ENCODE results near the gene ICE2.

The ICE2 gene

DNA sequence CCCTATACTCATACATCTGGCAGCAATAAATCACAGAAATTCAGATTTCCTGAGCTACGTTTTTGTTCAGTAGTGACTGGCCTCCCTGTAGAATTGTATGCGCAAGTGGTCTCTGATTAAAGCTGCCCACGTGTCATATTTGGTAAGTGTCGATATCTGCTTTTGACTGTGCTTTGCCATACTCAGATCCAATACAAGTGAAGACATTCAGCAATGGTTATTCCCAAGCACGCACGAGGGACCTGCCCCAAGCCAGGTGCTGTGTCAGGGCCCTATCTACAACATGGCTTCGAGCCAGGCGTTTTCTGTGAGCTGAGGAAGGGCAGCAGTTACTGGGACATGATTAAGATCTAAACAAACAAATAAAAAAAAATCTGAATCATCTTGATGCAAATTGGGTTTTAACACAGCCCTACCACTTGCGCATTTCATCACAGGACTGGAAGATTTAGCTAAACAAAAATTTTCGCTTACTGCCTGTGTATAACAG, 47.2 kb upstream of the ICE2 start:
- Histone ChIP-seq H2AFZ (ENCODE audit: low read length) (no peak overlapping the region), H3F3A (ENCODE audit: low read depth) (no peaks in the 10 kb centered on the region), H4K20me1 (ENCODE audit: insufficient read depth, low read length, poor library complexity, severe bottlenecking) (peaks cover 26% of the 10 kb centered on the region), H3K27me3 (ENCODE audit: insufficient read depth, low read length, poor library complexity, severe bottlenecking) (no peaks in the 10 kb centered on the region), H3K9ac (ENCODE audit: low read depth, low read length, poor library complexity, severe bottlenecking) (no peak overlapping the region), H3K36me3 (ENCODE audit: insufficient read depth, low read length) (peaks cover 70% of the 10 kb centered on the region; the same call in 1 of the 2 replicates), H3K4me1 (ENCODE audit: insufficient read depth, low read length, poor library complexity, severe bottlenecking) (no peaks in the 10 kb centered on the region), H3K4me3 (ENCODE audit: low read length, poor library complexity, severe bottlenecking) (no peak overlapping the region), H3K9me2 (replicated peaks; ENCODE audit: low read depth, low read length) (no peaks in the 10 kb centered on the region), H3K4me2 (ENCODE audit: low read depth, low read length, poor library complexity, severe bottlenecking) (no peak overlapping the region), H3K9me3 (ENCODE audit: insufficient read depth, low read depth, low read length) (no peaks in the 10 kb centered on the region), H3K79me2 (ENCODE audit: insufficient read depth, low read length) (peaks cover 45% of the 10 kb centered on the region; the same call in 1 of the 2 replicates)
- TF ChIP-seq, protein P1, sequence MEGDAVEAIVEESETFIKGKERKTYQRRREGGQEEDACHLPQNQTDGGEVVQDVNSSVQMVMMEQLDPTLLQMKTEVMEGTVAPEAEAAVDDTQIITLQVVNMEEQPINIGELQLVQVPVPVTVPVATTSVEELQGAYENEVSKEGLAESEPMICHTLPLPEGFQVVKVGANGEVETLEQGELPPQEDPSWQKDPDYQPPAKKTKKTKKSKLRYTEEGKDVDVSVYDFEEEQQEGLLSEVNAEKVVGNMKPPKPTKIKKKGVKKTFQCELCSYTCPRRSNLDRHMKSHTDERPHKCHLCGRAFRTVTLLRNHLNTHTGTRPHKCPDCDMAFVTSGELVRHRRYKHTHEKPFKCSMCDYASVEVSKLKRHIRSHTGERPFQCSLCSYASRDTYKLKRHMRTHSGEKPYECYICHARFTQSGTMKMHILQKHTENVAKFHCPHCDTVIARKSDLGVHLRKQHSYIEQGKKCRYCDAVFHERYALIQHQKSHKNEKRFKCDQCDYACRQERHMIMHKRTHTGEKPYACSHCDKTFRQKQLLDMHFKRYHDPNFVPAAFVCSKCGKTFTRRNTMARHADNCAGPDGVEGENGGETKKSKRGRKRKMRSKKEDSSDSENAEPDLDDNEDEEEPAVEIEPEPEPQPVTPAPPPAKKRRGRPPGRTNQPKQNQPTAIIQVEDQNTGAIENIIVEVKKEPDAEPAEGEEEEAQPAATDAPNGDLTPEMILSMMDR (conservative IDR thresholded peaks at IDR 0.05; ENCODE audit: low read length) = no peak
- TF ChIP-seq EZH2phosphoT487 (IDR thresholded peaks at IDR 0.05; ENCODE audit: borderline replicate concordance) = no peak

- no peaks in the 10 kb centered on the region for H3K9me3 ChIP-seq (ENCODE audit: insufficient read depth, low read depth, low read length)
- H3F3A ChIP-seq (ENCODE audit: low read depth) = no peaks in the 10 kb centered on the region
- no peaks in the 10 kb centered on the region for H3K27me3 ChIP-seq (ENCODE audit: insufficient read depth, low read length, poor library complexity, severe bottlenecking)
- H3K4me1 ChIP-seq (ENCODE audit: insufficient read depth, low read length, poor library complexity, severe bottlenecking) = no peaks in the 10 kb centered on the region
- peaks cover 19% of the 10 kb centered on the region for H4K20me1 ChIP-seq (ENCODE audit: insufficient read depth, low read length, poor library complexity, severe bottlenecking)
- peaks cover 63% of the 10 kb centered on the region; the same call in 1 of the 2 replicates for H3K36me3 ChIP-seq (ENCODE audit: insufficient read depth, low read length)
- H3K4me2 ChIP-seq (ENCODE audit: low read depth, low read length, poor library complexity, severe bottlenecking) = no peak overlapping the region
- H3K9me2 ChIP-seq (replicated peaks; ENCODE audit: low read depth, low read length) = no peaks in the 10 kb centered on the region
- H3K4me3 ChIP-seq (ENCODE audit: low read length, poor library complexity, severe bottlenecking) = no peak overlapping the region
- H3K9ac ChIP-seq (ENCODE audit: low read depth, low read length, poor library complexity, severe bottlenecking) = no peak overlapping the region
- no peak overlapping the region for H2AFZ ChIP-seq (ENCODE audit: low read length)
- TF ChIP-seq, protein P1 (conservative IDR thresholded peaks at IDR 0.05; ENCODE audit: low read length) = no peak
- no peak for TF ChIP-seq EZH2phosphoT487 (IDR thresholded peaks at IDR 0.05; ENCODE audit: borderline replicate concordance)
- peaks cover 47% of the 10 kb centered on the region; the same call in 1 of the 2 replicates for H3K79me2 ChIP-seq (ENCODE audit: insufficient read depth, low read length)
Measured at GRCh38 chr15:60525341-60526039, 46.5 kb upstream of the ICE2 start.

DNA sequence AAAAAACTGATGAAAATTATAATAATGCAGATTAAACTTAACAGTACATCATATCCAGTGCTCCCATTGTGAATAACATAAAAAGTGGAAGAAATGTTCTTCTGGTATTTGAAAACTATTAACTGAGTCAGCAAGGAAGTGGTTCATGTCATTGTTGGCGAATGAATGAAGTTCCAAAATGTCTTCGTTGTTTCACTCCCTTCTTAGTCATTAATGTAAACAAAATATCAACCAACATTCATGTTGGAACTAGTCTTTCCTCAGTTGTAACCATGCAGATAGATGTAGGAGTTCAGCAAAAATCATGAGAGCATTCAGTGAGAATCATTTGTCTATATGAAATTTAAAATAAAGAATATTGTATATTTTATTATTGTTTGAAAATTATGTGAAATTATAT, 44.1 kb upstream of the ICE2 start:
- TF ChIP-seq, protein P1 (conservative IDR thresholded peaks at IDR 0.05; ENCODE audit: low read length) = no peak
- no peak for TF ChIP-seq EZH2phosphoT487 (IDR thresholded peaks at IDR 0.05; ENCODE audit: borderline replicate concordance)
- Histone ChIP-seq H3K9me3 (ENCODE audit: insufficient read depth, low read depth, low read length) (no peaks in the 10 kb centered on the region), H3K79me2 (ENCODE audit: insufficient read depth, low read length) (peaks cover 52% of the 10 kb centered on the region; the same call in 1 of the 2 replicates), H3K36me3 (ENCODE audit: insufficient read depth, low read length) (peaks cover 60% of the 10 kb centered on the region; the same call in 1 of the 2 replicates), H3F3A (ENCODE audit: low read depth) (no peaks in the 10 kb centered on the region), H3K27me3 (ENCODE audit: insufficient read depth, low read length, poor library complexity, severe bottlenecking) (no peaks in the 10 kb centered on the region), H3K4me2 (ENCODE audit: low read depth, low read length, poor library complexity, severe bottlenecking) (no peak overlapping the region), H2AFZ (ENCODE audit: low read length) (no peak overlapping the region), H3K4me1 (ENCODE audit: insufficient read depth, low read length, poor library complexity, severe bottlenecking) (no peaks in the 10 kb centered on the region), H3K9ac (ENCODE audit: low read depth, low read length, poor library complexity, severe bottlenecking) (no peak overlapping the region), H3K4me3 (ENCODE audit: low read length, poor library complexity, severe bottlenecking) (no peak overlapping the region), H4K20me1 (ENCODE audit: insufficient read depth, low read length, poor library complexity, severe bottlenecking) (peaks cover 10% of the 10 kb centered on the region), H3K9me2 (replicated peaks; ENCODE audit: low read depth, low read length) (no peaks in the 10 kb centered on the region)

Measured in Loucy (cell line).